GM12878 (cell line): ENCODE measurements around the gene TMEM178A.

Source experiments
- CTCF ChIP-seq, 3 experiments: IDR thresholded peaks in 2 of 3; conservative IDR thresholded peaks in 1 of 3; 2 replicates each; pipeline ENCODE4 v1.5.1; 2011; ENCODE audit warnings: low read depth in 3 of 3, low read length in 3 of 3, mild to moderate bottlenecking in 3 of 3, control low read depth in 2 of 3, moderate library complexity in 2 of 3, inconsistent platforms in 1 of 3, mixed read lengths in 1 of 3; ENCODE audit not compliant: control insufficient read depth in 2 of 3, insufficient read depth in 1 of 3; ENCODE audit errors: extremely low read depth in 1 of 3
- EP300 ChIP-seq, 2 experiments: fragments of 150-350 bp in 1 of 2; IDR thresholded peaks; 2 replicates each; pipeline ENCODE4 v1.6.1; 2011 to 2012; ENCODE audit warnings: low read depth in 2 of 2, low read length in 2 of 2, borderline replicate concordance in 1 of 2, improper control_type of control experiment in 1 of 2, inconsistent platforms in 1 of 2; ENCODE audit not compliant: control insufficient read depth in 1 of 2
- FOS ChIP-seq: IDR thresholded peaks from 3 replicates; pipeline ENCODE4 v1.6.1; 2011; ENCODE audit warnings: borderline replicate concordance; ENCODE audit not compliant: insufficient read length; ENCODE audit errors: extremely low read depth
- MAX ChIP-seq: IDR thresholded peaks from 2 replicates; pipeline ENCODE4 v1.6.1; 2012; ENCODE audit warnings: low read depth, low read length, improper control_type of control experiment
- PAX8 ChIP-seq: fragments of 450-650 bp; IDR thresholded peaks from 2 replicates; pipeline ENCODE4 v1.6.1; 2017; ENCODE audit warnings: mild to moderate bottlenecking, moderate library complexity
- POLR2AphosphoS2 ChIP-seq: IDR thresholded peaks from 2 replicates; pipeline ENCODE4 v1.6.1; 2011; ENCODE audit warnings: low read depth, mild to moderate bottlenecking, low read length, improper control_type of control experiment, moderate library complexity
- POLR2AphosphoS5 ChIP-seq: IDR thresholded peaks from 2 replicates; pipeline ENCODE4 v1.6.1; 2011; ENCODE audit warnings: mild to moderate bottlenecking, low read length, inconsistent platforms
- RAD51 ChIP-seq: fragments of 450-650 bp; IDR thresholded peaks from 2 replicates; pipeline ENCODE4 v1.6.1; 2016; ENCODE audit warnings: moderate library complexity, mild to moderate bottlenecking, inconsistent platforms
- REST ChIP-seq: IDR thresholded peaks from 2 replicates; pipeline ENCODE4 v1.6.1; 2012; ENCODE audit warnings: mild to moderate bottlenecking, low read depth, low read length
- SP1 ChIP-seq: IDR thresholded peaks from one replicate; pipeline ENCODE4 v1.6.1; 2011; ENCODE audit warnings: low read depth, low read length
- SREBF1 ChIP-seq: IDR thresholded peaks from 2 replicates; pipeline ENCODE4 v1.6.1; 2012; ENCODE audit warnings: mild to moderate bottlenecking, low read length
- USF2 ChIP-seq: IDR thresholded peaks from 2 replicates; pipeline ENCODE4 v1.6.1; 2011; ENCODE audit warnings: low read depth, low read length, improper control_type of control experiment, borderline replicate concordance
- ZNF274 ChIP-seq: IDR thresholded peaks from one replicate; pipeline ENCODE4 v1.8.0; 2011; ENCODE audit not compliant: insufficient read length, insufficient read depth
- ZNF592 ChIP-seq: fragments of 450-650 bp; IDR thresholded peaks from 2 replicates; pipeline ENCODE4 v1.6.1; 2017; ENCODE audit warnings: mild to moderate bottlenecking, moderate library complexity

- TF ChIP-seq POLR2AphosphoS2 = no peak
- no peak for TF ChIP-seq MAX
- no peak for TF ChIP-seq CTCF (IDR thresholded peaks at IDR 0.05 in 2 of 3, conservative IDR thresholded peaks at IDR 0.05 in 1 of 3; ENCODE audit: control insufficient read depth in 2 of 3, extremely low read depth in 1 of 3, insufficient read depth in 1 of 3, low read depth in 3 of 3, low read length in 3 of 3)
- TF ChIP-seq SREBF1 = no peak
- TF ChIP-seq POLR2AphosphoS5 = no peak
- TF ChIP-seq EP300 (IDR thresholded peaks at IDR 0.05; ENCODE audit: borderline replicate concordance in 1 of 2, control insufficient read depth in 1 of 2, low read depth in 2 of 2, low read length in 2 of 2) = no peak
- no peak for TF ChIP-seq FOS
- no peak for TF ChIP-seq RAD51
- no peak for TF ChIP-seq SP1
- TF ChIP-seq USF2 = no peak
- no peak for TF ChIP-seq PAX8
- no peak for TF ChIP-seq ZNF592
- no peak for TF ChIP-seq REST
- no peak for TF ChIP-seq ZNF274
These were observed 29.4 kb upstream of the TMEM178A start for GRCh38 chr2:39636306-39636705.
